Colonic mucosa (tissue), 4 donors: ENCODE results near the gene YWHAE. TPM values are rescaled to one million over a fixed set of nuclear protein-coding genes. Genes with fewer than 3 reads are reported as not detected.

ENCODE experiments used
- DNase-seq: peaks from one replicate; pipeline ENCODE4 v3.0.0-alpha.2; 2020
- H3K27ac ChIP-seq: fragments of 200-600 bp; one replicate; pipeline ENCODE4 v1.8.0; 2021
- H3K27me3 ChIP-seq: fragments of 200-600 bp; one replicate; pipeline ENCODE4 v1.8.0; 2021
- H3K36me3 ChIP-seq: fragments of 200-600 bp; one replicate; pipeline ENCODE4 v1.8.0; 2021
- H3K4me1 ChIP-seq: fragments of 200-600 bp; one replicate; pipeline ENCODE4 v1.8.0; 2021; ENCODE audit warnings: mild to moderate bottlenecking
- H3K4me3 ChIP-seq: fragments of 200-600 bp; one replicate; pipeline ENCODE4 v1.8.0; 2021
- H3K9ac ChIP-seq, 2 donors: one replicate each; pipeline ENCODE4 v1.7.0; 2013; ENCODE audit warnings: control low read depth in 2 of 2, low read depth in 2 of 2, low read length in 2 of 2
- H3K9me3 ChIP-seq: fragments of 200-600 bp; one replicate; pipeline ENCODE4 v1.8.0; 2021
- intact Hi-C: fragments of 100-400 bp; cut with DNase I; formaldehyde crosslinking; loops from one replicate; pipeline ENCODE4 v1.14.1; 2022
- total RNA-seq, 2 donors: library from RNA; stranded (reverse); fragmentation: NEBNext Ultra II Directional in 1 of 2; extraction: Animal tissue kit (Norgen Biotek cat#: 25700) in 1 of 2; gene quantifications; one replicate each; pipeline ENCODE4 v1.2.1, GENCODE V29; 2021
- TF ChIP-seq, protein P1 (sequence below): fragments of 200-600 bp; IDR thresholded peaks from one replicate; pipeline ENCODE4 v1.8.0; 2022; ENCODE audit warnings: antibody characterized with exemption, mild to moderate bottlenecking
- donor health status: healthy.
- donor health status: DM: no; HTN: no; CAD: no.
- donor health status: DM: no; HTN: no; CAD: no.

The YWHAE gene
- total RNA-seq, 2 donors from 2014 or later: 533 to 644 TPM

DNA sequence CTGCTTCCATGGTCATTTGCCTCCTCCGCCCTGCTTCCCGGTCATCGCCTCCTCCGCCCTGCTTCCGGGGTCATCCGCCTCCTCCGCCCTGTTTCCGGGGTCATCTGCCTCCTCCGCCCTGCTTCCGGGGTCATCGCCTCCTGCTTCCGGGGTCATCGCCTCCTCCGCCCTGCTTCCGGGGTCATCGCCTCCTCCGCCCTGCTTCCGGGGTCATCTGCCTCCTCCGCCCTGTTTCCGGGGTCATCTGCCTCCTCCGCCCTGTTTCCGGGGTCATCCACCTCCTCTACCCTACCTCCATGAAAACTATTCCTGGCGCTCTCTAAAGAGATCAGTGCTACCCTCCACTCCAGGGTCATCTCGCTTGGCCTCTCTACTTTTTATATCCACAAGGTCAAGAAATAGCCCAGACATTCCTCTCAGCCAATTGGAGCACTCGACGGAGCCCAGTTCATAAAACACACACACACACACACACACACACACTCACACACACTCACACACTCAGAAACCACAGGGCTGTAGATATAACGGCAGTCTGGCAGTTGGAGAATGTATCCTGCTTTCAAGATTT lies 75.7 kb downstream of the YWHAE start:
- intact Hi-C loops: no loop called here
- H3K36me3 ChIP-seq: no peaks in the 10 kb centered on the region
- no peak for DNase-seq
- no peak overlapping the region for H3K27ac ChIP-seq
- H3K4me3 ChIP-seq: no peak overlapping the region
- no peaks in the 10 kb centered on the region for H3K27me3 ChIP-seq
- TF ChIP-seq, protein P1, sequence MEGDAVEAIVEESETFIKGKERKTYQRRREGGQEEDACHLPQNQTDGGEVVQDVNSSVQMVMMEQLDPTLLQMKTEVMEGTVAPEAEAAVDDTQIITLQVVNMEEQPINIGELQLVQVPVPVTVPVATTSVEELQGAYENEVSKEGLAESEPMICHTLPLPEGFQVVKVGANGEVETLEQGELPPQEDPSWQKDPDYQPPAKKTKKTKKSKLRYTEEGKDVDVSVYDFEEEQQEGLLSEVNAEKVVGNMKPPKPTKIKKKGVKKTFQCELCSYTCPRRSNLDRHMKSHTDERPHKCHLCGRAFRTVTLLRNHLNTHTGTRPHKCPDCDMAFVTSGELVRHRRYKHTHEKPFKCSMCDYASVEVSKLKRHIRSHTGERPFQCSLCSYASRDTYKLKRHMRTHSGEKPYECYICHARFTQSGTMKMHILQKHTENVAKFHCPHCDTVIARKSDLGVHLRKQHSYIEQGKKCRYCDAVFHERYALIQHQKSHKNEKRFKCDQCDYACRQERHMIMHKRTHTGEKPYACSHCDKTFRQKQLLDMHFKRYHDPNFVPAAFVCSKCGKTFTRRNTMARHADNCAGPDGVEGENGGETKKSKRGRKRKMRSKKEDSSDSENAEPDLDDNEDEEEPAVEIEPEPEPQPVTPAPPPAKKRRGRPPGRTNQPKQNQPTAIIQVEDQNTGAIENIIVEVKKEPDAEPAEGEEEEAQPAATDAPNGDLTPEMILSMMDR: no peak
- H3K4me1 ChIP-seq: no peaks in the 10 kb centered on the region
- H3K9ac ChIP-seq: no peak overlapping the region
- no peaks in the 10 kb centered on the region for H3K9me3 ChIP-seq

DNA sequence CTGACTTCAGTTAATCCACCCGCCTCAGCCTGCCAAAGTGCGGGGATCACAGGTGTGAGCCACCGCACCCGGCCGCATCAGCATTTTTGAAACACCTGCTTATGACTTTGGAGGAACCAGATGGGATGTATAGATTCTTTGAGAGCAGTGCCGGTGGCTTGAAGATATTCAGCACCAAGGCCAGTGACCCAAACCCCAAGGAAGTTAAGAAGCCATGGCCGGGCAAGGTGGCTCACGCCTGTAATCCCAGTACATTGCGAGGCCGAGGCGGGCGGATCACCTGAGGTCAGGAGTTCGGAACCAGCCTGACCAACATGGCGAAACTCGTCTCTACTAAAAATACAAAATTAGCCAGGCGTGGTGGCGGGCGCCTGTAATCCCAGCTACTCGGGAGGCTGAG lies 76.7 kb downstream of the YWHAE start:
- intact Hi-C loops: no loop called here
- Histone ChIP-seq H3K4me3 (no peak overlapping the region), H3K36me3 (no peaks in the 10 kb centered on the region), H3K9ac (no peak overlapping the region), H3K4me1 (no peaks in the 10 kb centered on the region), H3K27ac (no peak overlapping the region), H3K27me3 (no peaks in the 10 kb centered on the region), H3K9me3 (no peaks in the 10 kb centered on the region)
- TF ChIP-seq, protein P1: no peak
- no peak for DNase-seq

DNA sequence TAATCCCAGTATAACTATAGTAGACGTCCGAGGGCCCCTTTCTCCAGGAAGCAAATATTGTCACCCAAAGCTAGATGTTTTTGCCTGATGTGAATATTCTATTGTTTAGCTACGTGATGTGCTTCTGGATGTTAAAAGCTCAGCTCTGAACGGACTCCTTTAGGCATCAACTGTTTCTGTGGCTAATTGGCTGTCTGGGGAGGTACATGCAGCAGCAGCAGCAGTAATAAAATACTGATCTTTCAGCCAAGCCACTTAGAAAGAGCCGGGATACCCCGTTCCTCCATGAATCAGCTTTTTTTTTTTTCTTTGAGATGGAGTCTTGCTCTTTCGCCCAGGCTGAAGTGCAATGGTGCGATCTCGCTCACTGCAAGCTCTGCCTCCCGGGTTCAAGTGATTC lies 77.5 kb downstream of the YWHAE start:
- intact Hi-C loops: no loop called here
- Histone ChIP-seq H3K27me3 (no peaks in the 10 kb centered on the region), H3K9ac (no peak overlapping the region), H3K27ac (no peak overlapping the region), H3K4me3 (no peak overlapping the region), H3K4me1 (no peaks in the 10 kb centered on the region), H3K36me3 (no peaks in the 10 kb centered on the region), H3K9me3 (no peaks in the 10 kb centered on the region)
- TF ChIP-seq, protein P1: no peak
- no peak for DNase-seq

DNA sequence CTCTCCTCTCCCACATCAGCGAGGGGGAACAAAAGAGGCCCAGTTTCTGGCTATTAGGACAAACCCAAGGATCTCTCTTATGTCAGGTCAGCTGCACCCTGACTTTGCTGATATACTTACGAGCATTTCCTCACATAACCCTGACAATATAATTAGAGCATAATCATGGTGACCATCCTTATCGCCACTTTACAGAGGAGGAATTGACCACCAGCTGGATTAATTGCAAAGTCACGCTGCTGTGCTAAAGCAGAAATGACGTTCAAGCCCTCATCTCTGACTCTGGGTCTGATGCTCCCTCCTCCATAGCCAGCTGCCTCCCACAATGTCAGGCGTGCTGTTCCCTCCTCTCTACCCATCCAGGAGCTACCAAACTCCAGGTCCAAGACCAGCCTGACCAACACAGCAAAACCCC lies 78.0 kb downstream of the YWHAE start:
- DNase-seq: no peak
- Histone ChIP-seq H3K36me3 (no peaks in the 10 kb centered on the region), H3K4me3 (no peak overlapping the region), H3K9me3 (no peaks in the 10 kb centered on the region), H3K27ac (no peak overlapping the region), H3K27me3 (no peaks in the 10 kb centered on the region), H3K9ac (no peak overlapping the region), H3K4me1 (no peaks in the 10 kb centered on the region)
- intact Hi-C loops: no loop called here
- TF ChIP-seq, protein P1: no peak

DNA sequence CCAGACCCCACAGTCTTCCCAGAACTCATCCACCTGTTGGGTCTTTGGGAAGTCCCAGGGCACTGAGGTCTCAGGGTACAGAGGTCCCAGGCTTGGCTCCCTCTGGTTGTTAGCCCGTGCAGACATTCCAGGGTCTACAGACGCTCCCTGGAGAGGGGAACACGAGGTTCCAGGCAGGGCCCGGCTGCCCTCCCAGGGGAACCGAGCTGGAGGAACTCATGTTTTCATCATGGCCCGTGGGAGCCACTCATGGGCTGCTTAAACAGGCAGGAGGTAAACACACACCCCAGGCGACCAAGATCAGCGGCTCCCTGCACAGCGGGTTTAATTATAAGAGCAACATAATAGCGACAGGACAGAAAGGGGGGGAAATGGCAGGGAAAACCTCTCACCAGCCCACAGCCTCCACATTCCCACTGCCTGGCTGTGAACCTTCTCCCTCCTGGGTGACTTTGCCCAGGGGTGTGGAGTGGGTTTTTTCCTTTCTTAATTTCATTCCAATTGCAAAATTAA lies 84.1 kb downstream of the YWHAE start:
- Histone ChIP-seq H3K36me3 (no peaks in the 10 kb centered on the region), H3K27me3 (no peaks in the 10 kb centered on the region), H3K4me1 (no peaks in the 10 kb centered on the region), H3K27ac (no peak overlapping the region), H3K9ac (no peak overlapping the region), H3K4me3 (no peak overlapping the region), H3K9me3 (no peaks in the 10 kb centered on the region)
- intact Hi-C loops: no loop called here
- no peak for DNase-seq
- TF ChIP-seq, protein P1: no peak
